ENCODE measurements around the gene AACS. TPM values are rescaled to one million over a fixed set of nuclear protein-coding genes. Genes with fewer than 3 reads are reported as not detected.

Gene AACS
- total and polyA plus RNA-seq, 2 of the 13 experiments (the other 11 are each of a cell fraction or from before 2014, with no cell fraction given): 23.3 to 28.8 TPM

DNA sequence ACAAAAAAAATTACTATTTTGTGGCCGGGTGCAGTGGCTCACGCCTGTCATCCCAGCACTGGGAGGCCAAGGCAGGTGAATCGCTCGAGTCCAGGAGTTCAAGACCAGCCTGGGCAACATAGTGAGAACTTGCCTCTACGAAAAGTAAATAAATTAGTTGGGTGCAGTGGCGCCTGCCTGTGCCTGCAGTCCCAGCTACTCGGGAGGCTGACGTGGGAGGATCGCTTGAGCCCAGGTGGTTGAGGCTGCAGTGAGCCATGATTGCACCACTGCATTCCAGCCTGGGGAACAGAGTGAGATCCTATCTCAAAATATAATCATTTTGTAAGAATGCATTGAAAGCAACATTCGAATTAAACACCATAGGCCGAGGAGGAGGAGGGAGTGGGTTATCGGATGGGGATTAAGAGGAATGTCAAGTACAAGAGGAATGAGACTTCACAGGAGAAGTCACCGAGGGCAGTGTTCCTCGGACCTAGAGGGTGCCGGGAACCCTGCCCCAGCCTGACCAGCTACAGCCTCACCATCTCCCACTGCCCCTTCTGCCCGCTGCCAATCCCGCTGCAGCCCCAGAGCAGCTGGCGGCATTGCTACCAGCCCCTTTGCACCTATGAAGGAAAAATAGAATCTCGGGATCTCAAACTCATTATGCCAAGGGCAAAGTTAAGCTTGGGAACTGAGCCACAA, 32.6 kb upstream of the AACS start:
- H3K27ac ChIP-seq (ENCODE audit: extremely low read length, insufficient read depth, low read length): no peak overlapping the region
- WGBS (ENCODE audit: low lambda C conversion rate): 91% methylated on average over 19 of the region's 19 CpGs
- H3K27me3 ChIP-seq (ENCODE audit: control insufficient read depth in 1 of 2, insufficient read depth in 2 of 2, low read length in 2 of 2): no peaks in the 10 kb centered on the region
- intact Hi-C loops (cut with micrococcal nuclease; ENCODE audit: unreplicated experiment): no loop called here
- ChIA-PET POLR2A (no interaction called here), CTCF (ENCODE audit: low intra/inter-chr PET ratio, low total read pairs) (no interaction called here)
- H3K36me3 ChIP-seq (replicated peaks in 1 of 2; ENCODE audit: control insufficient read depth in 1 of 2, insufficient read depth in 2 of 2, low read length in 2 of 2): no peaks in the 10 kb centered on the region
- H3K9ac ChIP-seq (ENCODE audit: insufficient read depth, low read depth, low read length): no peak overlapping the region
- FAIRE-seq (no peak), DNase-seq (ENCODE audit: low spot score) (no peak), ATAC-seq (peak; percentile 34; the same call in 2 of the 3 replicates)
- no peaks in the 10 kb centered on the region for H3K79me2 ChIP-seq (ENCODE audit: insufficient read depth, low read length)
- in situ Hi-C loops (cut with HindIII; ENCODE audit: extremely low pct_ligation_motif_present, low pct_unique_long_range_greater_than_20kb): no loop called here
- no peaks in the 10 kb centered on the region for H3K4me1 ChIP-seq (ENCODE audit: insufficient read depth, low read length)
- H3K4me2 ChIP-seq (ENCODE audit: low read depth, low read length): no peak overlapping the region
- no peak overlapping the region for H2AFZ ChIP-seq (ENCODE audit: low read length)
- TF ChIP-seq RFX3 (CRISPR knock-in tag; IDR thresholded peaks at IDR 0.05) (no peak), PCBP2 (optimal IDR thresholded peaks at IDR 0.05; ENCODE audit: low read depth, low read length, poor library complexity, severe bottlenecking) (no peak), ZFYVE20 (CRISPR knock-in tag; IDR thresholded peaks at IDR 0.05; ENCODE audit: borderline replicate concordance, low read depth) (no peak), ATF1 (CRISPR knock-in tag; IDR thresholded peaks at IDR 0.05) (no peak), KDM1A (CRISPR knock-in tag; IDR thresholded peaks at IDR 0.05) (no peak), IKZF1 (IDR thresholded peaks at IDR 0.05) (no peak)
- TF ChIP-seq, protein P1, sequence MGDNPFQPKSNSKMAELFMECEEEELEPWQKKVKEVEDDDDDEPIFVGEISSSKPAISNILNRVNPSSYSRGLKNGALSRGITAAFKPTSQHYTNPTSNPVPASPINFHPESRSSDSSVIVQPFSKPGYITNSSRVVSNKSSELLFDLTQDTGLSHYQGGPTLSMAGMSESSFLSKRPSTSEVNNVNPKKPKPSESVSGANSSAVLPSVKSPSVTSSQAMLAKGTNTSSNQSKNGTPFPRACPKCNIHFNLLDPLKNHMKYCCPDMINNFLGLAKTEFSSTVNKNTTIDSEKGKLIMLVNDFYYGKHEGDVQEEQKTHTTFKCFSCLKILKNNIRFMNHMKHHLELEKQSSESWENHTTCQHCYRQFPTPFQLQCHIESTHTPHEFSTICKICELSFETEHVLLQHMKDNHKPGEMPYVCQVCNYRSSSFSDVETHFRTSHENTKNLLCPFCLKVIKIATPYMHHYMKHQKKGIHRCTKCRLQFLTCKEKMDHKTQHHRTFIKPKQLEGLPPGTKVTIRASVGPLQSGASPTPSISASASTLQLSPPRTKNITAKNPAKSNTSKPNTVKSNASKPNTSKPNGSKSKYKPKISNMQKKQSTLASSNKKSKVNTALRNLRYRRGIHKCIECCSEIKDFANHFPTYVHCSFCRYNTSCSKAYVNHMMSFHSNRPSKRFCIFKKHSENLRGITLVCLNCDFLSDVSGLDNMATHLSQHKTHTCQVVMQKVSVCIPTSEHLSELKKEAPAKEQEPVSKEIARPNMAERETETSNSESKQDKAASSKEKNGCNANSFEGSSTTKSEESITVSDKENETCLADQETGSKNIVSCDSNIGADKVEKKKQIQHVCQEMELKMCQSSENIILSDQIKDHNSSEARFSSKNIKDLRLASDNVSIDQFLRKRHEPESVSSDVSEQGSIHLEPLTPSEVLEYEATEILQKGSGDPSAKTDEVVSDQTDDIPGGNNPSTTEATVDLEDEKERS (CRISPR knock-in tag; IDR thresholded peaks at IDR 0.05): no peak
- H3K9me3 ChIP-seq (ENCODE audit: low read length): no peaks in the 10 kb centered on the region
- H4K20me1 ChIP-seq (ENCODE audit: insufficient read depth, low read length): no peaks in the 10 kb centered on the region
- H3K4me3 ChIP-seq (replicated peaks in 1 of 3; ENCODE audit: insufficient read depth in 1 of 3, low read depth in 2 of 3, low read length in 3 of 3): no peak overlapping the region
- no TSS peak for BruUV-seq (replicated peaks)
